B cell (primary cell): ENCODE data around the gene BANF2. TPM values are rescaled to one million over a fixed set of nuclear protein-coding genes. Genes with fewer than 3 reads are reported as not detected.

ENCODE experiments used
- ATAC-seq: fragments of 200-7000 bp; cut with Tn5 transposase; one replicate; pipeline ENCODE4 v1.10.0; 2021; ENCODE audit warnings: low read depth, mild to moderate bottlenecking, moderate number of reproducible peaks, moderate library complexity
- CTCF ChIA-PET: fragments of 350-600 bp; sonication (Branson Sonifier 250); formaldehyde crosslinking; loops from one replicate; lab custom pipeline; 2021; ENCODE audit warnings: antibody characterized with exemption, inconsistent platforms; lab: Charles Lee
- POLR2A ChIA-PET: fragments of 350-600 bp; sonication (Branson Sonifier 250); formaldehyde crosslinking; loops from one replicate; lab custom pipeline; 2021; ENCODE audit warnings: antibody characterized with exemption; lab: Charles Lee
- DNase-seq: peaks from one replicate; pipeline ENCODE4 v3.0.0; 2013
- H2AFZ ChIP-seq: 2 replicates; pipeline ENCODE4 v1.6.1; 2012; ENCODE audit warnings: mild to moderate bottlenecking, low read depth, low read length; ENCODE audit not compliant: insufficient read depth, poor library complexity, severe bottlenecking
- H3K27ac ChIP-seq, 2 donors: 1 replicate in 1 of 2; 2 replicates in 1 of 2; pipeline ENCODE4 v1.5.1; 2012 to 2013; ENCODE audit warnings: low read length in 2 of 2, mild to moderate bottlenecking in 2 of 2, moderate library complexity in 1 of 2
- H3K27me3 ChIP-seq, 4 experiments: fragments of 200-600 bp in 1 of 4; sonication (generic) in 1 of 4; replicated peaks in 1 of 4; 1 replicate in 2 of 4; 2 replicates in 2 of 4; pipeline versions ENCODE4 v1.6.1 to v1.7.0; 2013 to 2016; ENCODE audit warnings: low read length in 3 of 4, mild to moderate bottlenecking in 2 of 4, mixed read lengths in 1 of 4, moderate library complexity in 1 of 4; ENCODE audit not compliant: insufficient read depth in 4 of 4, control insufficient read depth in 3 of 4; ENCODE audit errors: control extremely low read depth in 1 of 4
- H3K36me3 ChIP-seq, 2 experiments: replicated peaks in 1 of 2; 1 replicate in 1 of 2; 2 replicates in 1 of 2; pipeline versions ENCODE4 v1.6.1 to v1.7.1; 2013; ENCODE audit warnings: low read length in 1 of 2; ENCODE audit not compliant: insufficient read depth in 2 of 2, control insufficient read depth in 1 of 2; ENCODE audit errors: control extremely low read depth in 1 of 2, extremely low read depth in 1 of 2
- H3K4me1 ChIP-seq, 2 donors: fragments of 200-600 bp in 1 of 2; sonication (generic) in 1 of 2; 1 replicate in 1 of 2; 2 replicates in 1 of 2; pipeline versions ENCODE4 v1.5.1 to v1.6.1; 2013 to 2017; ENCODE audit warnings: low read length in 2 of 2; ENCODE audit not compliant: control insufficient read depth in 2 of 2, insufficient read depth in 2 of 2
- H3K4me2 ChIP-seq: replicated peaks from 2 replicates; pipeline ENCODE3; 2012; ENCODE audit warnings: mild to moderate bottlenecking, low read depth, low read length; ENCODE audit not compliant: poor library complexity, severe bottlenecking
- H3K4me3 ChIP-seq, 5 experiments: fragments of 200-600 bp in 1 of 5; sonication (generic) in 1 of 5; 1 replicate in 3 of 5; 2 replicates in 2 of 5; pipeline versions ENCODE4 v1.5.1 to v1.7.0; 2011 to 2016; ENCODE audit warnings: low read length in 4 of 5, mild to moderate bottlenecking in 4 of 5, low read depth in 2 of 5, control low read depth in 1 of 5, moderate library complexity in 1 of 5; ENCODE audit not compliant: insufficient read depth in 1 of 5; ENCODE audit errors: control extremely low read depth in 1 of 5, extremely low read depth in 1 of 5
- H3K79me2 ChIP-seq: fragments of 200-600 bp; sonication (generic); one replicate; pipeline ENCODE4 v1.6.0; 2016; ENCODE audit warnings: low read length; ENCODE audit not compliant: control insufficient read depth, insufficient read depth
- H3K9ac ChIP-seq: fragments of 200-600 bp; sonication (generic); 2 replicates; pipeline ENCODE4 v1.6.1; 2017; ENCODE audit warnings: mild to moderate bottlenecking, low read length, moderate library complexity
- H3K9me3 ChIP-seq, 3 donors: one replicate each; pipeline versions ENCODE4 v1.6.1 to v1.7.1; 2013; ENCODE audit warnings: low read length in 2 of 3; ENCODE audit not compliant: control insufficient read depth in 2 of 3, insufficient read depth in 1 of 3; ENCODE audit errors: control extremely low read depth in 1 of 3
- H4K20me1 ChIP-seq: 2 replicates; pipeline ENCODE4 v1.6.0; 2012; ENCODE audit warnings: mild to moderate bottlenecking, low read length; ENCODE audit not compliant: insufficient read depth, control insufficient read depth, poor library complexity, severe bottlenecking
- H3K27ac Mint-ChIP-seq: one replicate; pipeline ENCODE4 v1.8.0; 2021; ENCODE audit warnings: mixed read lengths
- H3K27me3 Mint-ChIP-seq: one replicate; pipeline ENCODE4 v1.8.0; 2021; ENCODE audit warnings: mixed read lengths
- H3K4me1 Mint-ChIP-seq: one replicate; pipeline ENCODE4 v1.8.0; 2021; ENCODE audit warnings: mixed read lengths
- H3K4me3 Mint-ChIP-seq: one replicate; pipeline ENCODE4 v1.8.0; 2021; ENCODE audit warnings: mixed read lengths
- H3K9me3 Mint-ChIP-seq: one replicate; pipeline ENCODE4 v1.8.0; 2022; ENCODE audit warnings: mixed read lengths; ENCODE audit not compliant: insufficient read depth
- EZH2 ChIP-seq: IDR thresholded peaks from 2 replicates; pipeline ENCODE4 v1.6.1; 2012; ENCODE audit warnings: borderline replicate concordance, low read depth, mild to moderate bottlenecking, moderate library complexity, low read length; ENCODE audit not compliant: insufficient read depth, poor library complexity, severe bottlenecking
- WGBS: methylation state at CpG from one replicate; pipeline ENCODE4 v1.1.5; 2013; ENCODE audit warnings: missing lambda C conversion rate; ENCODE audit not compliant: insufficient coverage; 5-methylcytosine and 5-hydroxymethylcytosine counted together
- intact Hi-C: fragments of 100-400 bp; cut with micrococcal nuclease; formaldehyde crosslinking; loops from one replicate; pipeline ENCODE4 v1.10.0; 2022
- polyA plus RNA-seq: library from polyadenylated mRNA; depleted of rRNA; stranded (reverse); fragments of >200 nt; gene quantifications from 2 replicates; pipeline ENCODE4 v1.2.3, GENCODE V29; 2012
- total RNA-seq, 2 donors: library from RNA; stranded (reverse); fragments of 120-200 nt in 1 of 2; gene quantifications; 1 replicate in 1 of 2; 2 replicates in 1 of 2; pipeline versions ENCODE4 v1.2.3 to v1.2.4, GENCODE V29; 2013 to 2022
- TF ChIP-seq, protein P1 (sequence below): fragments of 200-600 bp; IDR thresholded peaks from one replicate; pipeline ENCODE4 v1.8.0; 2022; ENCODE audit warnings: antibody characterized with exemption, mild to moderate bottlenecking

BANF2 gene
- total and polyA plus RNA-seq, 2 donors (not counting 1 experiment from before 2014, with no cell fraction given): not detected

DNA sequence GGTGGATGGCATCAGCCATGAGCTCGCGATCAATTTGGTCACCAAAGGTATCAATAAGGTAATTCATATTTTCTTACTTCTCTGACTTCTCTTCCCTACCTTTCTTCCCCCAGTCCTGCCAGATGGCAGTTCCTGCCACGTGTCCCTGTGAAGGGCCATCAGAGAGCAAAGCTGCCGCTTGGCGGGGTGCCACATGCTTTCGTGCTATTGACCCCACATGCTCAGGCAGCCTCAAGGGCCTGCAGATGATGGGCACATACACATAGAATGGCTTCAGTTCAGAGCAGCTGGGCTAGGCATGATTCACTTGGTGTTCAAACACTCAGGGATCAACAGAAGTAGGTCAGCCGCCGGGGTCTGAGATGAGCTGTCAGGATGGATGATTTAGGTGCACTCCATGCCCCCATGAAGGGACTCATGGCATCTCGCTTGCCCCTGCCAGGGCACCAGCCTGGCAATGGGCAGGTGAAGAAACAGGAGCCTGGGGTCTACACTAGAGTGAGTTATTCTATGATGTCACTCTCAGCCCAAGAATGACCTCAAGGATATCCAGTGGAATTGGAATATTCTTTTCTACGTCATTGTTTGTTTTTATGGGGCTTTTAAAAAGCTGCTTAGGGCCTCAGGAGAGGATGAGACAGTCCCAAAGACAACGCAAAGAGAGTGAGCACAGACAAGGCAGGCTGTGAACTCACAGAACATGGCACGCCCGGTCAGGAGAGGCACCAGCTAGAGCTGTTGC, 25.5 kb downstream of the BANF2 start:
- ATAC-seq: no peak
- WGBS: 97% methylated on average over 13 of the region's 13 CpGs
- no peak overlapping the region for H2AFZ ChIP-seq
- intact Hi-C loops: no loop called here
- H3K27me3 Mint-ChIP-seq: peaks cover 38% of the 10 kb centered on the region
- H3K9me3 ChIP-seq: no peaks in the 10 kb centered on the region
- TF ChIP-seq, protein P1, sequence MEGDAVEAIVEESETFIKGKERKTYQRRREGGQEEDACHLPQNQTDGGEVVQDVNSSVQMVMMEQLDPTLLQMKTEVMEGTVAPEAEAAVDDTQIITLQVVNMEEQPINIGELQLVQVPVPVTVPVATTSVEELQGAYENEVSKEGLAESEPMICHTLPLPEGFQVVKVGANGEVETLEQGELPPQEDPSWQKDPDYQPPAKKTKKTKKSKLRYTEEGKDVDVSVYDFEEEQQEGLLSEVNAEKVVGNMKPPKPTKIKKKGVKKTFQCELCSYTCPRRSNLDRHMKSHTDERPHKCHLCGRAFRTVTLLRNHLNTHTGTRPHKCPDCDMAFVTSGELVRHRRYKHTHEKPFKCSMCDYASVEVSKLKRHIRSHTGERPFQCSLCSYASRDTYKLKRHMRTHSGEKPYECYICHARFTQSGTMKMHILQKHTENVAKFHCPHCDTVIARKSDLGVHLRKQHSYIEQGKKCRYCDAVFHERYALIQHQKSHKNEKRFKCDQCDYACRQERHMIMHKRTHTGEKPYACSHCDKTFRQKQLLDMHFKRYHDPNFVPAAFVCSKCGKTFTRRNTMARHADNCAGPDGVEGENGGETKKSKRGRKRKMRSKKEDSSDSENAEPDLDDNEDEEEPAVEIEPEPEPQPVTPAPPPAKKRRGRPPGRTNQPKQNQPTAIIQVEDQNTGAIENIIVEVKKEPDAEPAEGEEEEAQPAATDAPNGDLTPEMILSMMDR: no peak
- TF ChIP-seq EZH2: no peak
- H3K27ac Mint-ChIP-seq: no peak overlapping the region
- H3K4me1 ChIP-seq: no peaks in the 10 kb centered on the region
- no peaks in the 10 kb centered on the region for H3K79me2 ChIP-seq
- H3K27ac ChIP-seq: no peak overlapping the region
- POLR2A ChIA-PET: no interaction called here
- H3K4me1 Mint-ChIP-seq: no peaks in the 10 kb centered on the region
- H3K4me3 Mint-ChIP-seq: no peak overlapping the region
- H3K4me3 ChIP-seq: no peak overlapping the region
- no peaks in the 10 kb centered on the region for H3K9me3 Mint-ChIP-seq
- CTCF ChIA-PET: no interaction called here
- no peak overlapping the region for H3K4me2 ChIP-seq
- no peak for DNase-seq
- H3K36me3 ChIP-seq: no peaks in the 10 kb centered on the region
- no peaks in the 10 kb centered on the region for H4K20me1 ChIP-seq
- no peak overlapping the region for H3K9ac ChIP-seq
- H3K27me3 ChIP-seq: peaks cover 0 to 3% (median 1%) of the 10 kb centered on the region in 4 experiments

DNA sequence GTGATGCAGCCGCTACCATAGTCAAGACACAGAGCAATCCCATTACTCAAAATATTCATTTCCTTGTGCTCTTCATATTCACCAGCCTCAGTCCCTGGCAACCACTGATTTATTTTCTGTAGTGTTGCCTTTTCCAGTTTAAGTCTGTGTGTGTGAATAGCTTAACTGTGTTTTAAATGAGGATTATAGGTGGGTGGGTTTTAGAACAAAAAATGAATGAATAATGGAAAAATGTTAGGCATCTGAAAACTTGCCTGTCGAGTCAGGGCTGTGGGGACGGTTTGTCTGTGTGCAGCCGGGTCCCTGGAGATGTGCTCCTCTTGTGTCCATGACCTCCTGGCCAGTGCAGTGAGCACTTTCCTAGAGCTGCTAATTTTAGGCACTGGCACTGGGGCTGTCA, 27.1 kb downstream of the BANF2 start:
- H3K4me3 ChIP-seq: no peak overlapping the region
- Mint-ChIP-seq H3K4me1 (no peaks in the 10 kb centered on the region), H3K27me3 (peaks cover 47% of the 10 kb centered on the region), H3K4me3 (no peak overlapping the region), H3K9me3 (no peaks in the 10 kb centered on the region), H3K27ac (no peak overlapping the region)
- H3K4me2 ChIP-seq: no peak overlapping the region
- no peak overlapping the region for H3K27ac ChIP-seq
- no peaks in the 10 kb centered on the region for H3K79me2 ChIP-seq
- POLR2A ChIA-PET: no interaction called here
- H3K9ac ChIP-seq: no peak overlapping the region
- CTCF ChIA-PET: no interaction called here
- no peaks in the 10 kb centered on the region for H3K36me3 ChIP-seq
- H2AFZ ChIP-seq: no peak overlapping the region
- H4K20me1 ChIP-seq: no peaks in the 10 kb centered on the region
- ATAC-seq (no peak), DNase-seq (no peak)
- TF ChIP-seq EZH2: no peak
- H3K9me3 ChIP-seq: no peaks in the 10 kb centered on the region
- peaks cover 0 to 3% (median 1%) of the 10 kb centered on the region in 4 experiments for H3K27me3 ChIP-seq
- intact Hi-C loops: no loop called here
- 93% methylated on average over 3 of the region's 4 CpGs for WGBS
- no peaks in the 10 kb centered on the region for H3K4me1 ChIP-seq
